ENCODE measurements around the gene GFPT1.

DNA sequence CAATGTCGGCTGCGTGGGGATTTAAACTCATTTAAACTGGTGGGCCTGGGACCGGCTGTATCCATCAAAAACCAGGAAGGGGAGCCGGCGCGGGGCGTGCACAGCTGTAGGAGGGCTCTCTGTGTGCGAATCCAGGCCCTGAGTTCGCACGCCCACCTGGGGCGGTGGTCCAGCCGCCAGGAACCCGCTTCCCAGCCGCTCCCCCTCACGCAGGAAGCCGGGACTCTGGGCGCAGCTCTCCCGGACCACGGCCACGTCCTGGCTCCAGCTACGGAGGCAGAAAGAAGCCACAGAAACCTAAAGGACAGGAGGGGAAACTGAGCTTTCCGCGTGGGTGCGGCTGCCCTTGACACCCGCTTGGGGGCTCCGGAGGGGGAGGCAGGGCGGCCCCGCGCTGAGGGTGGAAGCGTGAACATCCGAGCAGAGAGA lies 80.6 kb downstream of the GFPT1 start:
- TF ChIP-seq, protein P1, sequence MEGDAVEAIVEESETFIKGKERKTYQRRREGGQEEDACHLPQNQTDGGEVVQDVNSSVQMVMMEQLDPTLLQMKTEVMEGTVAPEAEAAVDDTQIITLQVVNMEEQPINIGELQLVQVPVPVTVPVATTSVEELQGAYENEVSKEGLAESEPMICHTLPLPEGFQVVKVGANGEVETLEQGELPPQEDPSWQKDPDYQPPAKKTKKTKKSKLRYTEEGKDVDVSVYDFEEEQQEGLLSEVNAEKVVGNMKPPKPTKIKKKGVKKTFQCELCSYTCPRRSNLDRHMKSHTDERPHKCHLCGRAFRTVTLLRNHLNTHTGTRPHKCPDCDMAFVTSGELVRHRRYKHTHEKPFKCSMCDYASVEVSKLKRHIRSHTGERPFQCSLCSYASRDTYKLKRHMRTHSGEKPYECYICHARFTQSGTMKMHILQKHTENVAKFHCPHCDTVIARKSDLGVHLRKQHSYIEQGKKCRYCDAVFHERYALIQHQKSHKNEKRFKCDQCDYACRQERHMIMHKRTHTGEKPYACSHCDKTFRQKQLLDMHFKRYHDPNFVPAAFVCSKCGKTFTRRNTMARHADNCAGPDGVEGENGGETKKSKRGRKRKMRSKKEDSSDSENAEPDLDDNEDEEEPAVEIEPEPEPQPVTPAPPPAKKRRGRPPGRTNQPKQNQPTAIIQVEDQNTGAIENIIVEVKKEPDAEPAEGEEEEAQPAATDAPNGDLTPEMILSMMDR (conservative IDR thresholded peaks at IDR 0.05; ENCODE audit: low read depth in 2 of 2), result no peak
- TF ChIP-seq POLR2AphosphoS5 (IDR thresholded peaks at IDR 0.05; ENCODE audit: low read depth), result no peak
- no peak for TF ChIP-seq EZH2 (IDR thresholded peaks at IDR 0.05; ENCODE audit: low read depth, unreplicated experiment)

Data from GM23338 (cell line).